H1 (cell line): ENCODE measurements around the gene LRBA. TPM values are rescaled to one million over a fixed set of nuclear protein-coding genes. Genes with fewer than 3 reads are reported as not detected.

ENCODE experiments used
- CTCF ChIA-PET: fragments of 300-600 bp; sonication (Branson Sonifier 250); formaldehyde crosslinking; loops from one replicate; lab custom pipeline; 2021; ENCODE audit not compliant: partially characterized antibody; lab: Charles Lee
- POLR2A ChIA-PET: fragments of 300-600 bp; sonication (Branson Sonifier 250); formaldehyde crosslinking; loops from one replicate; lab custom pipeline; 2021; ENCODE audit warnings: inconsistent platforms; ENCODE audit not compliant: partially characterized antibody; lab: Charles Lee
- DNase-seq, 2 experiments: peaks; one replicate each; pipeline versions ENCODE4 v3.0.0 to v3.0.0-alpha.2; 2010 to 2022; ENCODE audit warnings: low spot score in 2 of 2, low read depth in 1 of 2, mixed read lengths in 1 of 2
- FAIRE-seq: peaks from 2 replicates; lab custom pipeline; 2011; peaks lifted over from hg19 to GRCh38; lab: Jason Lieb, UNC
- H2AFZ ChIP-seq: 2 replicates; pipeline ENCODE4 v1.8.1; 2012; ENCODE audit warnings: low read length, inconsistent platforms
- H2AK5ac ChIP-seq: 2 replicates; pipeline ENCODE4 v1.6.1; 2013; ENCODE audit warnings: low read depth, low read length
- H2BK120ac ChIP-seq: replicated peaks from 2 replicates; pipeline ENCODE3; 2013; ENCODE audit warnings: low read depth, low read length, inconsistent platforms
- H2BK12ac ChIP-seq: 2 replicates; pipeline ENCODE4 v1.6.1; 2013; ENCODE audit warnings: low read depth, low read length
- H2BK15ac ChIP-seq: 2 replicates; pipeline ENCODE4 v1.6.1; 2013; ENCODE audit warnings: low read length
- H2BK20ac ChIP-seq: 2 replicates; pipeline ENCODE4 v1.6.1; 2013; ENCODE audit warnings: low read length
- H2BK5ac ChIP-seq: 2 replicates; pipeline ENCODE4 v1.6.1; 2013; ENCODE audit warnings: low read depth, low read length
- H3K14ac ChIP-seq: 2 replicates; pipeline ENCODE4 v1.6.1; 2013; ENCODE audit warnings: inconsistent platforms; ENCODE audit not compliant: insufficient read length
- H3K18ac ChIP-seq: 2 replicates; pipeline ENCODE4 v1.6.1; 2013; ENCODE audit warnings: low read length; ENCODE audit errors: extremely low read depth
- H3K23ac ChIP-seq: 2 replicates; pipeline ENCODE4 v1.6.1; 2013; ENCODE audit warnings: inconsistent platforms; ENCODE audit not compliant: insufficient read length
- H3K23me2 ChIP-seq: 2 replicates; pipeline ENCODE4 v1.6.1; 2013; ENCODE audit warnings: low read depth, low read length
- H3K27ac ChIP-seq: 2 replicates; pipeline ENCODE4 v1.6.1; 2011; ENCODE audit warnings: low read depth, low read length, inconsistent platforms
- H3K27me3 ChIP-seq, 4 experiments: replicated peaks in 1 of 4; 1 replicate in 1 of 4; 2 replicates in 3 of 4; pipeline versions ENCODE4 v1.6.1 to v1.8.1; 2011 to 2013; ENCODE audit warnings: low read length in 3 of 4, mild to moderate bottlenecking in 3 of 4, inconsistent platforms in 2 of 4, mixed read lengths in 2 of 4, moderate library complexity in 1 of 4; ENCODE audit not compliant: control insufficient read depth in 3 of 4, insufficient read depth in 3 of 4; ENCODE audit errors: extremely low read depth in 1 of 4
- H3K36me3 ChIP-seq, 4 experiments: 2 replicates each; pipeline versions ENCODE4 v1.6.1 to v1.8.1; 2011 to 2013; ENCODE audit warnings: mild to moderate bottlenecking in 4 of 4, low read length in 3 of 4, moderate library complexity in 2 of 4, control low read depth in 1 of 4, inconsistent platforms in 1 of 4; ENCODE audit not compliant: insufficient read depth in 4 of 4, control insufficient read depth in 2 of 4
- H3K4ac ChIP-seq: replicated peaks from 2 replicates; pipeline ENCODE3; 2013; ENCODE audit warnings: low read length, low read depth, mixed read lengths, inconsistent platforms; ENCODE audit not compliant: insufficient read length
- H3K4me1 ChIP-seq, 4 experiments: replicated peaks in 1 of 4; 1 replicate in 1 of 4; 2 replicates in 3 of 4; pipeline versions ENCODE4 v1.6.1 to v1.8.1; 2011 to 2013; ENCODE audit warnings: low read length in 3 of 4, inconsistent platforms in 2 of 4, mixed read lengths in 1 of 4; ENCODE audit not compliant: insufficient read depth in 4 of 4, control insufficient read depth in 3 of 4
- H3K4me2 ChIP-seq, 2 experiments: 2 replicates each; pipeline versions ENCODE4 v1.6.1 to v1.8.1; 2011 to 2013; ENCODE audit warnings: low read depth in 2 of 2, low read length in 2 of 2, control low read depth in 1 of 2, inconsistent platforms in 1 of 2, mild to moderate bottlenecking in 1 of 2; ENCODE audit not compliant: insufficient read depth in 1 of 2
- H3K4me3 ChIP-seq, 4 experiments: fragments of 200-600, 300-600 bp in 1 of 4; sonication (generic), shearing (Covaris generic), sonication (Bioruptor Twin) in 1 of 4; 2 replicates each; pipeline versions ENCODE4 v1.5.1 to v1.8.1; 2011 to 2016; ENCODE audit warnings: low read length in 4 of 4, low read depth in 3 of 4, control low read depth in 2 of 4, inconsistent platforms in 2 of 4, mild to moderate bottlenecking in 2 of 4, mixed read lengths in 1 of 4, moderate library complexity in 1 of 4; ENCODE audit not compliant: insufficient read depth in 2 of 4; ENCODE audit errors: extremely low read depth in 1 of 4
- H3K56ac ChIP-seq: replicated peaks from 2 replicates; pipeline ENCODE3; 2013; ENCODE audit warnings: low read depth, mild to moderate bottlenecking, mixed read lengths, low read length, inconsistent platforms; ENCODE audit not compliant: insufficient read length
- H3K79me1 ChIP-seq: 2 replicates; pipeline ENCODE4 v1.6.1; 2013; ENCODE audit warnings: low read depth, low read length, control low read depth
- H3K79me2 ChIP-seq, 2 experiments: 2 replicates each; pipeline versions ENCODE4 v1.6.1 to v1.8.1; 2012 to 2013; ENCODE audit warnings: low read length in 2 of 2, mild to moderate bottlenecking in 2 of 2, inconsistent platforms in 1 of 2; ENCODE audit not compliant: insufficient read depth in 2 of 2, control insufficient read depth in 1 of 2
- H3K9ac ChIP-seq, 4 experiments: replicated peaks in 1 of 4; 1 replicate in 1 of 4; 2 replicates in 3 of 4; pipeline versions ENCODE4 v1.6.1 to v1.8.1; 2011 to 2013; ENCODE audit warnings: low read depth in 3 of 4, low read length in 3 of 4, control low read depth in 2 of 4, mild to moderate bottlenecking in 2 of 4, moderate library complexity in 2 of 4, inconsistent platforms in 1 of 4; ENCODE audit errors: extremely low read depth in 1 of 4
- H3K9me3 ChIP-seq, 2 experiments: 2 replicates each; pipeline versions ENCODE4 v1.6.1 to v1.8.1; 2012 to 2013; ENCODE audit warnings: mild to moderate bottlenecking in 2 of 2, moderate library complexity in 2 of 2, control low read depth in 1 of 2, inconsistent platforms in 1 of 2, low read depth in 1 of 2, low read length in 1 of 2, mixed read lengths in 1 of 2; ENCODE audit not compliant: insufficient read depth in 2 of 2
- H4K20me1 ChIP-seq, 2 experiments: replicated peaks in 1 of 2; 2 replicates each; pipeline versions ENCODE3 to v1.8.1; 2011 to 2013; ENCODE audit warnings: inconsistent platforms in 2 of 2, low read length in 2 of 2, mild to moderate bottlenecking in 1 of 2; ENCODE audit not compliant: insufficient read depth in 2 of 2, control insufficient read depth in 1 of 2
- H4K5ac ChIP-seq: 2 replicates; pipeline ENCODE4 v1.6.1; 2013; ENCODE audit warnings: low read length, low read depth, mixed read lengths, inconsistent platforms; ENCODE audit not compliant: insufficient read length
- H4K8ac ChIP-seq: 2 replicates; pipeline ENCODE4 v1.8.0; 2013; ENCODE audit warnings: mild to moderate bottlenecking, moderate library complexity, low read length, inconsistent platforms; ENCODE audit not compliant: insufficient read depth; ENCODE audit errors: extremely low read depth
- H4K91ac ChIP-seq: replicated peaks from 2 replicates; pipeline ENCODE3; 2013; ENCODE audit warnings: low read length, mixed read lengths, inconsistent platforms; ENCODE audit not compliant: insufficient read length
- RFX5 ChIP-seq: IDR thresholded peaks from 2 replicates; pipeline ENCODE4 v1.6.1; 2011; ENCODE audit warnings: low read depth, low read length, improper control_type of control experiment, borderline replicate concordance
- SIN3A ChIP-seq, 2 experiments: IDR thresholded peaks in 1 of 2; conservative IDR thresholded peaks in 1 of 2; 2 replicates each; pipeline ENCODE4 v1.6.1; 2011 to 2012; ENCODE audit warnings: low read length in 2 of 2, improper control_type of control experiment in 1 of 2, low read depth in 1 of 2, mild to moderate bottlenecking in 1 of 2
- TBP ChIP-seq: IDR thresholded peaks from 2 replicates; pipeline ENCODE4 v1.6.1; 2011; ENCODE audit warnings: low read depth, low read length, improper control_type of control experiment
- YY1 ChIP-seq: IDR thresholded peaks from 2 replicates; pipeline ENCODE4 v1.6.1; 2011; ENCODE audit warnings: low read depth, mild to moderate bottlenecking, low read length
- WGBS, 2 experiments: shearing (Covaris generic) in 1 of 2; methylation state at CpG; one replicate each; pipeline versions ENCODE4 v1.1.6 to v1.1.7; 2013 to 2015; ENCODE audit warnings: low lambda C conversion rate in 2 of 2, mixed read lengths in 2 of 2, inconsistent platforms in 1 of 2, low coverage in 1 of 2, missing lambda C conversion rate in 1 of 2; ENCODE audit not compliant: insufficient replicate concordance in 2 of 2, insufficient coverage in 1 of 2, insufficient read length in 1 of 2; ENCODE audit errors: extremely low coverage in 1 of 2, missing lambda C conversion rate in 1 of 2; 5-methylcytosine and 5-hydroxymethylcytosine counted together
- polyA plus RNA-seq, 7 experiments: library from polyadenylated mRNA; depleted of rRNA in 3 of 7; stranded (reverse) in 5 of 7; unstranded in 2 of 7; fragments of >200 nt in 5 of 7; fragments of 200-250 nt in 2 of 7; gene quantifications; 1 replicate in 5 of 7; 2 replicates in 1 of 7; 4 replicates in 1 of 7; pipeline versions ENCODE4 v1.2.1 to v1.2.3, GENCODE V29; 2011 to 2013; ENCODE audit warnings: missing spikeins in 2 of 7, mixed read lengths in 2 of 7
- total RNA-seq: library from RNA; stranded (reverse); fragmentation: NEBNext Ultra II Directional; extraction: Animal tissue kit (Norgen Biotek cat#: 25700); gene quantifications from 2 replicates; pipeline ENCODE4 v1.2.1, GENCODE V29; 2021
- TF ChIP-seq, protein P1 (sequence below): IDR thresholded peaks from 2 replicates; pipeline ENCODE4 v1.6.1; 2011; ENCODE audit warnings: low read depth, mild to moderate bottlenecking, low read length; ENCODE audit not compliant: insufficient read depth
- TF ChIP-seq, protein P2 (sequence below): IDR thresholded peaks from 2 replicates; pipeline ENCODE4 v1.6.1; 2012; ENCODE audit warnings: inconsistent platforms

LRBA gene
- total and polyA plus RNA-seq, 2 of the 8 experiments (the other 6 are each of a cell fraction or from before 2014, with no cell fraction given) = 54.6 to 83.2 TPM

DNA sequence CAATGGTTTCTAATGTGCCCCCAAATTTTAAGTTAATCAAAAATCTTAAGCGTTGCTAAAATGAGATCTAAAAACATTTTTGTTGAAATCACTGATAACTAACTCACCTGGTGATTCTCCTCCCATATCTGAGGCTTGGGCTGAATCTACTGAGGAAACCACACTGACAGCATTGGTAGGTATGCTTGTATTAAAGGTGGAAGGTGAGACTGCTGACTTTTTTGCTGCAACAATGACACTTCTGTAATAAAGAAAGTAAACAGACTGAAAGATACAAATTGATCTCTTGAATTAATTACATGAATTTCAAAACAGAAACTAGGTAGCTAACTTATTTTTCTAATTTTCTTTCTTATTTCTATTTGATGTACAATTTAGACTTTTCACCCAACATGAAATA is 198.1 kb downstream of the LRBA start:
- Histone ChIP-seq H3K4ac (no peak overlapping the region), H3K9me3 (no peaks in the 10 kb centered on the region), H3K79me1 (no peaks in the 10 kb centered on the region), H3K23ac (no peak overlapping the region), H2BK12ac (no peak overlapping the region), H2BK20ac (no peak overlapping the region), H3K4me1 (0 out of 7 replicates have a peak, but pooled peaks cover 0 to 2% (median 0%) of the 10 kb centered on the region in 4 experiments)
- no peak for FAIRE-seq
- no peak for TF ChIP-seq RFX5
- TF ChIP-seq, protein P1, sequence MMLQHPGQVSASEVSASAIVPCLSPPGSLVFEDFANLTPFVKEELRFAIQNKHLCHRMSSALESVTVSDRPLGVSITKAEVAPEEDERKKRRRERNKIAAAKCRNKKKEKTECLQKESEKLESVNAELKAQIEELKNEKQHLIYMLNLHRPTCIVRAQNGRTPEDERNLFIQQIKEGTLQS = no peak
- TF ChIP-seq SIN3A (conservative IDR thresholded peaks at IDR 0.05 in 1 of 2, IDR thresholded peaks at IDR 0.05 in 1 of 2; ENCODE audit: low read depth in 1 of 2, low read length in 2 of 2) = no peak
- no peak for TF ChIP-seq YY1
- no peak for TF ChIP-seq TBP
- TF ChIP-seq, protein P2, sequence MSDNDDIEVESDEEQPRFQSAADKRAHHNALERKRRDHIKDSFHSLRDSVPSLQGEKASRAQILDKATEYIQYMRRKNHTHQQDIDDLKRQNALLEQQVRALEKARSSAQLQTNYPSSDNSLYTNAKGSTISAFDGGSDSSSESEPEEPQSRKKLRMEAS = no peak
- TF ChIP-seq, all 59 proteins: peak for 0
- H3K23me2 ChIP-seq = no peaks in the 10 kb centered on the region
- H2BK15ac ChIP-seq = no peak overlapping the region
- no peak overlapping the region for H2AK5ac ChIP-seq
- H3K27ac ChIP-seq = no peak overlapping the region
- no peaks in the 10 kb centered on the region for H3K27me3 ChIP-seq
- H3K36me3 ChIP-seq = no peaks in the 10 kb centered on the region; a peak in 1 of 8 replicates
- H2AFZ ChIP-seq = no peak overlapping the region
- WGBS, 2 experiments = 77% methylated on average over 1 of the region's 1 CpG; no CpG with 5 or more reads in 1 of the 2 experiments
- no peak overlapping the region for H4K8ac ChIP-seq
- CTCF ChIA-PET = interaction anchor here (0.6 to 1.6 kb wide), 3 partner anchors 10 to 551 kb away, joined by 3 to 4 read pairs (median 3); no protein-coding TSS in a partner anchor
- H3K4me2 ChIP-seq = no peak overlapping the region
- H2BK5ac ChIP-seq = no peak overlapping the region
- H3K9ac ChIP-seq = no peak overlapping the region
- H3K56ac ChIP-seq = no peak overlapping the region
- POLR2A ChIA-PET = no interaction called here
- H4K20me1 ChIP-seq = no peaks in the 10 kb centered on the region
- no peak overlapping the region for H4K5ac ChIP-seq
- DNase-seq = no peak
- no peak overlapping the region for H4K91ac ChIP-seq
- no peak overlapping the region for H3K18ac ChIP-seq
- H3K4me3 ChIP-seq = no peak overlapping the region
- no peaks in the 10 kb centered on the region for H3K79me2 ChIP-seq
- no peak overlapping the region for H2BK120ac ChIP-seq
- H3K14ac ChIP-seq = no peak overlapping the region
